Karpas-422 (cell line): ENCODE results near the gene VPS37C. TPM values are rescaled to one million over a fixed set of nuclear protein-coding genes. Genes with fewer than 3 reads are reported as not detected.
A peak's percentile ranks its signal among the peaks of the same experiment; 100 is the strongest.
"Not testable (repeated sequence)": the region's sequence is repeated elsewhere in the genome, so short reads cannot be mapped to it uniquely, and the experiment has no call there.

Source experiments
- DNase-seq: peaks from one replicate; pipeline ENCODE4 v3.0.0-alpha.2; 2015
- H2AFZ ChIP-seq: fragments of 200-600 bp; sonication (generic); 2 replicates; pipeline ENCODE4 v1.6.1; 2014; ENCODE audit warnings: antibody characterized with exemption, low read length, mixed read lengths
- H3K27ac ChIP-seq: fragments of 200-600 bp; sonication (generic); 2 replicates; pipeline ENCODE4 v1.5.1; 2014; ENCODE audit warnings: mild to moderate bottlenecking, low read length, moderate library complexity
- H3K27me3 ChIP-seq: fragments of 200-600 bp; sonication (generic); 2 replicates; pipeline ENCODE4 v1.6.1; 2014; ENCODE audit warnings: low read length, mixed read lengths
- H3K36me3 ChIP-seq: fragments of 200-600 bp; sonication (generic); 2 replicates; pipeline ENCODE4 v1.6.1; 2014; ENCODE audit warnings: low read length, mixed read lengths; ENCODE audit not compliant: insufficient read depth
- H3K4me1 ChIP-seq: fragments of 200-600 bp; sonication (generic); 2 replicates; pipeline ENCODE4 v1.6.1; 2014; ENCODE audit warnings: mild to moderate bottlenecking, low read length, mixed read lengths
- H3K4me2 ChIP-seq: fragments of 200-600 bp; sonication (generic); 2 replicates; pipeline ENCODE4 v1.6.1; 2014; ENCODE audit warnings: low read length, low read depth, mild to moderate bottlenecking; ENCODE audit not compliant: poor library complexity, severe bottlenecking
- H3K4me3 ChIP-seq: fragments of 200-600 bp; sonication (generic); 2 replicates; pipeline ENCODE4 v1.5.1; 2014; ENCODE audit warnings: mild to moderate bottlenecking, antibody characterized with exemption, low read length, mixed read lengths
- H3K79me2 ChIP-seq: fragments of 200-600 bp; sonication (generic); 2 replicates; pipeline ENCODE4 v1.6.1; 2014; ENCODE audit warnings: mild to moderate bottlenecking, low read length, mixed read lengths
- H3K9ac ChIP-seq: fragments of 200-600 bp; sonication (generic); 2 replicates; pipeline ENCODE4 v1.6.0; 2014; ENCODE audit warnings: low read length
- H3K9me2 ChIP-seq: fragments of 200-600 bp; sonication (generic), shearing (Covaris generic); replicated peaks from 2 replicates; pipeline ENCODE4 v1.6.0; 2014; ENCODE audit warnings: mild to moderate bottlenecking, low read length, moderate library complexity; ENCODE audit not compliant: insufficient read depth
- H3K9me3 ChIP-seq: fragments of 300-700, 200-600 bp; sonication (generic); 2 replicates; pipeline ENCODE4 v1.6.1; 2014; ENCODE audit warnings: low read length, mixed read lengths
- H4K20me1 ChIP-seq: fragments of 200-600 bp; sonication (generic); 2 replicates; pipeline ENCODE4 v1.6.1; 2014; ENCODE audit warnings: mild to moderate bottlenecking, antibody characterized with exemption, low read length, low read depth; ENCODE audit not compliant: insufficient read depth
- total RNA-seq: library from RNA; depleted of rRNA; stranded (reverse); fragments of >200 nt; shearing (Covaris generic); gene quantifications from 2 replicates; pipeline ENCODE4 v1.2.3, GENCODE V29; 2014; ENCODE audit warnings: low replicate concordance

The VPS37C gene
- total RNA-seq, 1 experiment from 2014 or later, result 13.8 TPM

DNA sequence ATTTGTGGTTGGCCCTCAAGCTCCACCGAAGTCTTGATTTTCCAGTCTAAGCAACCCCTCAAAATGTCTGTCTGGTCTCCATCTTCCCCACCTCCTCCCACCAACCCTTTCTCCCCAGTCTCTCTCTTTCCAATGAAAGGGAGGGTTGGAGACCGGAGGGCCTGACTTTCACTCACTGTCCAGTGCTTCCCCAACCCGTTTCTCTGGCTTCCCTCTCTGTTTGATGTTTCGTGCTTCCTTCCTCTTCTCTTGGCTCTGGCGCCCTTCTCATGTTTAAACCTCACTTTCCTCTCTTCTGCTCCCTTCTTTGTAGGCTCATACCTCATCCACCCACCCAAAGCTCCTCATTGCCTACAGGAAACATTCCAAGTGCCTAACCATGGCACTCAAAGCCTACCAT lies 11.1 kb upstream of the VPS37C start:
- no peak for DNase-seq
- H4K20me1 ChIP-seq, result no peaks in the 10 kb centered on the region
- H3K27ac ChIP-seq, result no peak overlapping the region
- no peaks in the 10 kb centered on the region for H3K9me2 ChIP-seq
- no peaks in the 10 kb centered on the region; the same call in 1 of the 2 replicates for H3K27me3 ChIP-seq
- H3K4me2 ChIP-seq, result no peak overlapping the region
- no peak overlapping the region for H3K9ac ChIP-seq
- no peaks in the 10 kb centered on the region for H3K36me3 ChIP-seq
- H3K4me3 ChIP-seq, result no peak overlapping the region
- H3K9me3 ChIP-seq, result no peaks in the 10 kb centered on the region
- peaks cover 3% of the 10 kb centered on the region for H3K4me1 ChIP-seq
- H3K79me2 ChIP-seq, result no peaks in the 10 kb centered on the region
- H2AFZ ChIP-seq, result no peak overlapping the region

GRCh38 chr11:61171907-61172306 lies 10.7 kb upstream of the VPS37C start:
- H3K36me3 ChIP-seq, result no peaks in the 10 kb centered on the region
- no peaks in the 10 kb centered on the region for H3K9me3 ChIP-seq
- no peaks in the 10 kb centered on the region; the same call in 1 of the 2 replicates for H3K27me3 ChIP-seq
- no peak overlapping the region for H3K4me2 ChIP-seq
- DNase-seq, result no peak
- no peak overlapping the region for H3K9ac ChIP-seq
- H3K4me1 ChIP-seq, result peaks cover 5% of the 10 kb centered on the region
- H3K79me2 ChIP-seq, result no peaks in the 10 kb centered on the region
- no peak overlapping the region for H2AFZ ChIP-seq
- no peaks in the 10 kb centered on the region for H3K9me2 ChIP-seq
- H4K20me1 ChIP-seq, result no peaks in the 10 kb centered on the region
- no peak overlapping the region for H3K27ac ChIP-seq
- no peak overlapping the region for H3K4me3 ChIP-seq

GRCh38 chr11:61170566-61170965 lies 9.3 kb upstream of the VPS37C start:
- Histone ChIP-seq H3K9me2 (no peaks in the 10 kb centered on the region), H3K9ac (no peak overlapping the region)

DNA sequence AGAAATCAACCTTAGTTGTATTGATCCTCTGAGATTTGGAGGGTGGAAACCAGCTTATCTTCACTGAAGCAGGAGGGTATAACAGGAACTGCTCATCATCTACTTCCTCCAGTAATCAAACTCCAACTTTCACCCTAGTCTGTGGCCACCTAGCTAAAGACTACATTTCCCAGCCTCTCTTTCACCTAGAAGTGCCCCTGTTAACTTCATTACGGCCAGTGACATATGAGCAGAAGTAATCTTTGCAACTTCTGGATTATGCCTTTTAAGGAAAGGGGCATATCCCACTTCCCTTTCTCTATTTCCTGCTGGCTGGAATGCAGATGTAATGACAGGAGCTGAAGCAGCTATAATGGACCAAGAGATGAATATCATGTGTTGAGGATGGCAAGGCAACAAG lies 7.6 kb upstream of the VPS37C start:
- H4K20me1 ChIP-seq, result no peaks in the 10 kb centered on the region
- no peak overlapping the region for H3K4me3 ChIP-seq
- H3K36me3 ChIP-seq, result no peaks in the 10 kb centered on the region
- H3K79me2 ChIP-seq, result no peaks in the 10 kb centered on the region
- H3K27me3 ChIP-seq, result no peaks in the 10 kb centered on the region; the same call in 1 of the 2 replicates
- H3K9ac ChIP-seq, result no peak overlapping the region
- peak; percentile 46 for DNase-seq
- no peak overlapping the region for H3K4me2 ChIP-seq
- peaks cover 5% of the 10 kb centered on the region for H3K4me1 ChIP-seq
- no peak overlapping the region for H3K27ac ChIP-seq
- no peaks in the 10 kb centered on the region for H3K9me2 ChIP-seq
- no peaks in the 10 kb centered on the region for H3K9me3 ChIP-seq
- no peak overlapping the region for H2AFZ ChIP-seq

More at GRCh38 chr11:61170566-61170965, 9.3 kb upstream of the VPS37C start:
- Histone ChIP-seq H4K20me1 (no peaks in the 10 kb centered on the region), H2AFZ (no peak overlapping the region), H3K27me3 (no peaks in the 10 kb centered on the region; the same call in 1 of the 2 replicates), H3K36me3 (no peaks in the 10 kb centered on the region), H3K27ac (no peak overlapping the region), H3K4me2 (no peak overlapping the region), H3K4me1 (peaks cover 5% of the 10 kb centered on the region), H3K4me3 (no peak overlapping the region), H3K79me2 (no peaks in the 10 kb centered on the region), H3K9me3 (no peaks in the 10 kb centered on the region)
- DNase-seq, result no peak

- H2AFZ ChIP-seq, result no peak overlapping the region
- H3K4me3 ChIP-seq, result no peak overlapping the region
- no peak overlapping the region for H3K4me2 ChIP-seq
Observed at GRCh38 chr11:61168042-61168688, 6.9 kb upstream of the VPS37C start.

GRCh38 chr11:61166331-61166730 lies 5.1 kb upstream of the VPS37C start:
- not testable (repeated sequence) for H3K9me3 ChIP-seq, DNase-seq, H3K79me2 ChIP-seq, H3K27me3 ChIP-seq, H3K4me2 ChIP-seq, H2AFZ ChIP-seq, H3K36me3 ChIP-seq, H3K27ac ChIP-seq, H3K4me3 ChIP-seq, H3K9ac ChIP-seq, H3K9me2 ChIP-seq, H4K20me1 ChIP-seq
- peaks cover 14% of the 10 kb centered on the region for H3K4me1 ChIP-seq

More at GRCh38 chr11:61168042-61168688, 6.9 kb upstream of the VPS37C start:
- H3K27ac ChIP-seq, result no peak overlapping the region
- no peaks in the 10 kb centered on the region for H3K27me3 ChIP-seq
- no peaks in the 10 kb centered on the region for H3K9me2 ChIP-seq
- no peaks in the 10 kb centered on the region for H4K20me1 ChIP-seq
- DNase-seq, result no peak
- no peaks in the 10 kb centered on the region for H3K9me3 ChIP-seq
- H3K4me1 ChIP-seq, result peaks cover 5% of the 10 kb centered on the region
- no peaks in the 10 kb centered on the region for H3K36me3 ChIP-seq
- H3K79me2 ChIP-seq, result no peaks in the 10 kb centered on the region
- no peak overlapping the region for H3K9ac ChIP-seq

DNA sequence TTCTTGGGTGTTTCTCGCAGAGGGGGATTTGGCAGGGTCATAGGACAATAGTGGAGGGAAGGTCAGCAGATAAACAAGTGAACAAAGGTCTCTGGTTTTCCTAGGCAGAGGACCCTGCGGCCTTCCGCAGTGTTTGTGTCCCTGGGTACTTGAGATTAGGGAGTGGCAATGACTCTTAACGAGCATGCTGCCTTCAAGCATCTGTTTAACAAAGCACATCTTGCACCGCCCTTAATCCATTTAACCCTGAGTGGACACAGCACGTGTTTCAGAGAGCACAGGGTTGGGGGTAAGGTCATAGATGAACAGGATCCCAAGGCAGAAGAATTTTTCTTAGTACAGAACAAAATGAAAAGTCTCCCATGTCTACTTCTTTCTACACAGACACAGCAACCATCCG lies 4.6 kb upstream of the VPS37C start:
- not testable (repeated sequence) for H3K36me3 ChIP-seq, H3K4me2 ChIP-seq

GRCh38 chr11:61164606-61165424 lies 3.6 kb upstream of the VPS37C start:
- Histone ChIP-seq H3K27me3 (no peaks in the 10 kb centered on the region), H3K27ac (no peak overlapping the region), H3K36me3 (no peaks in the 10 kb centered on the region), H3K4me1 (peaks cover 24% of the 10 kb centered on the region), H3K9me3 (no peaks in the 10 kb centered on the region), H3K9ac (no peak overlapping the region), H2AFZ (no peak overlapping the region), H3K79me2 (peaks cover 15% of the 10 kb centered on the region), H3K4me2 (no peak overlapping the region), H3K4me3 (no peak overlapping the region), H4K20me1 (no peaks in the 10 kb centered on the region), H3K9me2 (no peaks in the 10 kb centered on the region)
- DNase-seq, result no peak

More for the DNA sequence above, 4.6 kb upstream of the VPS37C start:
- not testable (repeated sequence) for H3K27me3 ChIP-seq, H3K27ac ChIP-seq, H3K79me2 ChIP-seq, H2AFZ ChIP-seq, DNase-seq, H3K9me2 ChIP-seq, H4K20me1 ChIP-seq, H3K9ac ChIP-seq, H3K4me3 ChIP-seq, H3K9me3 ChIP-seq
- peaks cover 15% of the 10 kb centered on the region for H3K4me1 ChIP-seq
